Smooth muscle cell (in vitro differentiated cells): Measurements from ENCODE around the gene GBX2. TPM values are rescaled to one million over a fixed set of nuclear protein-coding genes. Genes with fewer than 3 reads are reported as not detected.

Source experiments
- DNase-seq: peaks from one replicate; lab custom pipeline; 2025; ENCODE audit not compliant: unreplicated experiment; lab: John Stamatoyannopoulos, UW
- H2AFZ ChIP-seq: fragments of 200-600 bp; sonication (generic); 2 replicates; pipeline ENCODE4 v1.6.0; 2016; ENCODE audit warnings: antibody characterized with exemption, low read depth, mild to moderate bottlenecking
- H3F3A ChIP-seq: fragments of 200-600 bp; sonication (generic); 2 replicates; pipeline ENCODE4 v1.6.0; 2017; ENCODE audit warnings: antibody characterized with exemption, low read depth
- H3K27ac ChIP-seq: fragments of 200-600 bp; sonication (generic); 2 replicates; pipeline ENCODE4 v1.5.1; 2016; ENCODE audit warnings: low read depth, mild to moderate bottlenecking
- H3K27me3 ChIP-seq: fragments of 200-600 bp; sonication (generic); 2 replicates; pipeline ENCODE4 v1.6.1; 2016; ENCODE audit warnings: low read depth, mild to moderate bottlenecking
- H3K36me3 ChIP-seq: fragments of 200-600 bp; sonication (generic); 2 replicates; pipeline ENCODE4 v1.5.1; 2016; ENCODE audit warnings: low read depth
- H3K4me1 ChIP-seq: fragments of 200-600 bp; sonication (generic); 2 replicates; pipeline ENCODE4 v1.5.1; 2016; ENCODE audit warnings: low read depth
- H3K4me2 ChIP-seq: fragments of 200-600 bp; sonication (generic); 2 replicates; pipeline ENCODE4 v1.6.0; 2016; ENCODE audit warnings: mild to moderate bottlenecking
- H3K4me3 ChIP-seq: fragments of 200-600 bp; sonication (generic); 2 replicates; pipeline ENCODE4 v1.5.1; 2016; ENCODE audit warnings: mild to moderate bottlenecking
- H3K79me2 ChIP-seq: fragments of 200-600 bp; sonication (generic); 2 replicates; pipeline ENCODE4 v1.6.0; 2016; ENCODE audit warnings: low read depth, mild to moderate bottlenecking
- H3K9ac ChIP-seq: fragments of 200-600 bp; sonication (generic); 2 replicates; pipeline ENCODE4 v1.6.0; 2016; ENCODE audit warnings: low read depth
- H3K9me3 ChIP-seq: fragments of 200-600 bp; sonication (generic); replicated peaks from 2 replicates; pipeline ENCODE4 v1.5.1; 2016; ENCODE audit warnings: low read depth
- H4K20me1 ChIP-seq: fragments of 200-600 bp; sonication (generic); 2 replicates; pipeline ENCODE4 v1.6.0; 2016; ENCODE audit warnings: low read depth
- CTCF ChIP-seq: fragments of 200-600 bp; sonication (generic); IDR thresholded peaks from 2 replicates; pipeline ENCODE4 v1.5.1; 2017; ENCODE audit warnings: borderline replicate concordance, mild to moderate bottlenecking, antibody characterized with exemption; ENCODE audit not compliant: insufficient read depth, poor library complexity, severe bottlenecking
- WGBS: methylation state at CpG from one replicate; pipeline ENCODE4 v1.1.7; 2016; ENCODE audit warnings: low lambda C conversion rate; 5-methylcytosine and 5-hydroxymethylcytosine counted together
- polyA plus RNA-seq: library from polyadenylated mRNA; unstranded; fragments of >200 nt; fragmentation: Nextera tagmentation; extraction: Ambion mirVana; gene quantifications from 2 replicates; pipeline ENCODE4 v1.2.1, GENCODE V29; 2016
- total RNA-seq: library from RNA; depleted of rRNA; stranded (reverse); fragments of >200 nt; gene quantifications from 2 replicates; pipeline ENCODE4 v1.2.3, GENCODE V29; 2014

The GBX2 gene
- total and polyA plus RNA-seq, 2 experiments from 2014 or later = not detected

- WGBS = 2% methylated on average over 26 of the region's 27 CpGs
- Histone ChIP-seq H3K9ac (no peak overlapping the region), H4K20me1 (no peaks in the 10 kb centered on the region), H3K79me2 (no peaks in the 10 kb centered on the region), H3K27me3 (peaks cover 89% of the 10 kb centered on the region), H3K27ac (no peak overlapping the region), H2AFZ (no peak overlapping the region), H3K9me3 (no peaks in the 10 kb centered on the region), H3K4me1 (peaks cover 49% of the 10 kb centered on the region), H3K4me3 (no peak overlapping the region), H3K36me3 (no peaks in the 10 kb centered on the region), H3F3A (peaks cover 8% of the 10 kb centered on the region), H3K4me2 (peak overlapping the region; percentile 46)
- no peak for TF ChIP-seq CTCF
- DNase-seq = no peak
Observed at GRCh38 chr2:236171181-236171679, 3.0 kb upstream of the GBX2 start.

- Histone ChIP-seq H4K20me1 (no peaks in the 10 kb centered on the region), H3K4me1 (peaks cover 49% of the 10 kb centered on the region), H3K79me2 (no peaks in the 10 kb centered on the region), H3F3A (peaks cover 8% of the 10 kb centered on the region), H3K9me3 (no peaks in the 10 kb centered on the region), H3K4me3 (no peak overlapping the region), H3K4me2 (no peak overlapping the region), H3K27me3 (peaks cover 95% of the 10 kb centered on the region), H3K9ac (no peak overlapping the region), H3K36me3 (no peaks in the 10 kb centered on the region), H2AFZ (no peak overlapping the region), H3K27ac (no peak overlapping the region)
- WGBS = 8% methylated on average over 21 of the region's 21 CpGs
- no peak for DNase-seq
- no peak for TF ChIP-seq CTCF
Observed at GRCh38 chr2:236170590-236171165, 2.5 kb upstream of the GBX2 start.

GRCh38 chr2:236169741-236170589, 1.8 kb upstream of the GBX2 start:
- no peak overlapping the region for H3K27ac ChIP-seq
- H3K4me3 ChIP-seq = no peak overlapping the region
- WGBS = 4% methylated on average over 37 of the region's 38 CpGs
- no peaks in the 10 kb centered on the region for H4K20me1 ChIP-seq
- H3K9me3 ChIP-seq = no peaks in the 10 kb centered on the region
- H3K9ac ChIP-seq = no peak overlapping the region
- H3F3A ChIP-seq = peaks cover 5% of the 10 kb centered on the region
- no peak overlapping the region for H2AFZ ChIP-seq
- DNase-seq = no peak
- TF ChIP-seq CTCF = no peak
- H3K27me3 ChIP-seq = peaks cover 100% of the 10 kb centered on the region
- H3K79me2 ChIP-seq = no peaks in the 10 kb centered on the region
- no peaks in the 10 kb centered on the region for H3K36me3 ChIP-seq
- peaks cover 49% of the 10 kb centered on the region for H3K4me1 ChIP-seq
- H3K4me2 ChIP-seq = no peak overlapping the region
